H1 (cell line): ENCODE measurements around the gene CAPN8. TPM values are rescaled to one million over a fixed set of nuclear protein-coding genes. Genes with fewer than 3 reads are reported as not detected.

Experiments used
- CTCF ChIA-PET: fragments of 300-600 bp; sonication (Branson Sonifier 250); formaldehyde crosslinking; loops from one replicate; lab custom pipeline; 2021; ENCODE audit not compliant: partially characterized antibody; lab: Charles Lee
- POLR2A ChIA-PET: fragments of 300-600 bp; sonication (Branson Sonifier 250); formaldehyde crosslinking; loops from one replicate; lab custom pipeline; 2021; ENCODE audit warnings: inconsistent platforms; ENCODE audit not compliant: partially characterized antibody; lab: Charles Lee
- DNase-seq, 2 experiments: peaks; one replicate each; pipeline versions ENCODE4 v3.0.0 to v3.0.0-alpha.2; 2010 to 2022; ENCODE audit warnings: low spot score in 2 of 2, low read depth in 1 of 2, mixed read lengths in 1 of 2
- FAIRE-seq: peaks from 2 replicates; lab custom pipeline; 2011; peaks lifted over from hg19 to GRCh38; lab: Jason Lieb, UNC
- H2AFZ ChIP-seq: 2 replicates; pipeline ENCODE4 v1.8.1; 2012; ENCODE audit warnings: low read length, inconsistent platforms
- H2AK5ac ChIP-seq: 2 replicates; pipeline ENCODE4 v1.6.1; 2013; ENCODE audit warnings: low read depth, low read length
- H2BK120ac ChIP-seq: replicated peaks from 2 replicates; pipeline ENCODE3; 2013; ENCODE audit warnings: low read depth, low read length, inconsistent platforms
- H2BK12ac ChIP-seq: 2 replicates; pipeline ENCODE4 v1.6.1; 2013; ENCODE audit warnings: low read depth, low read length
- H2BK15ac ChIP-seq: 2 replicates; pipeline ENCODE4 v1.6.1; 2013; ENCODE audit warnings: low read length
- H2BK20ac ChIP-seq: 2 replicates; pipeline ENCODE4 v1.6.1; 2013; ENCODE audit warnings: low read length
- H2BK5ac ChIP-seq: 2 replicates; pipeline ENCODE4 v1.6.1; 2013; ENCODE audit warnings: low read depth, low read length
- H3K14ac ChIP-seq: 2 replicates; pipeline ENCODE4 v1.6.1; 2013; ENCODE audit warnings: inconsistent platforms; ENCODE audit not compliant: insufficient read length
- H3K18ac ChIP-seq: 2 replicates; pipeline ENCODE4 v1.6.1; 2013; ENCODE audit warnings: low read length; ENCODE audit errors: extremely low read depth
- H3K23ac ChIP-seq: 2 replicates; pipeline ENCODE4 v1.6.1; 2013; ENCODE audit warnings: inconsistent platforms; ENCODE audit not compliant: insufficient read length
- H3K23me2 ChIP-seq: 2 replicates; pipeline ENCODE4 v1.6.1; 2013; ENCODE audit warnings: low read depth, low read length
- H3K27ac ChIP-seq: 2 replicates; pipeline ENCODE4 v1.6.1; 2011; ENCODE audit warnings: low read depth, low read length, inconsistent platforms
- H3K27me3 ChIP-seq, 4 experiments: replicated peaks in 1 of 4; 1 replicate in 1 of 4; 2 replicates in 3 of 4; pipeline versions ENCODE4 v1.6.1 to v1.8.1; 2011 to 2013; ENCODE audit warnings: low read length in 3 of 4, mild to moderate bottlenecking in 3 of 4, inconsistent platforms in 2 of 4, mixed read lengths in 2 of 4, moderate library complexity in 1 of 4; ENCODE audit not compliant: control insufficient read depth in 3 of 4, insufficient read depth in 3 of 4; ENCODE audit errors: extremely low read depth in 1 of 4
- H3K36me3 ChIP-seq, 4 experiments: 2 replicates each; pipeline versions ENCODE4 v1.6.1 to v1.8.1; 2011 to 2013; ENCODE audit warnings: mild to moderate bottlenecking in 4 of 4, low read length in 3 of 4, moderate library complexity in 2 of 4, control low read depth in 1 of 4, inconsistent platforms in 1 of 4; ENCODE audit not compliant: insufficient read depth in 4 of 4, control insufficient read depth in 2 of 4
- H3K4ac ChIP-seq: replicated peaks from 2 replicates; pipeline ENCODE3; 2013; ENCODE audit warnings: low read length, low read depth, mixed read lengths, inconsistent platforms; ENCODE audit not compliant: insufficient read length
- H3K4me1 ChIP-seq, 4 experiments: replicated peaks in 1 of 4; 1 replicate in 1 of 4; 2 replicates in 3 of 4; pipeline versions ENCODE4 v1.6.1 to v1.8.1; 2011 to 2013; ENCODE audit warnings: low read length in 3 of 4, inconsistent platforms in 2 of 4, mixed read lengths in 1 of 4; ENCODE audit not compliant: insufficient read depth in 4 of 4, control insufficient read depth in 3 of 4
- H3K4me2 ChIP-seq, 2 experiments: 2 replicates each; pipeline versions ENCODE4 v1.6.1 to v1.8.1; 2011 to 2013; ENCODE audit warnings: low read depth in 2 of 2, low read length in 2 of 2, control low read depth in 1 of 2, inconsistent platforms in 1 of 2, mild to moderate bottlenecking in 1 of 2; ENCODE audit not compliant: insufficient read depth in 1 of 2
- H3K4me3 ChIP-seq, 4 experiments: fragments of 200-600, 300-600 bp in 1 of 4; sonication (generic), shearing (Covaris generic), sonication (Bioruptor Twin) in 1 of 4; 2 replicates each; pipeline versions ENCODE4 v1.5.1 to v1.8.1; 2011 to 2016; ENCODE audit warnings: low read length in 4 of 4, low read depth in 3 of 4, control low read depth in 2 of 4, inconsistent platforms in 2 of 4, mild to moderate bottlenecking in 2 of 4, mixed read lengths in 1 of 4, moderate library complexity in 1 of 4; ENCODE audit not compliant: insufficient read depth in 2 of 4; ENCODE audit errors: extremely low read depth in 1 of 4
- H3K56ac ChIP-seq: replicated peaks from 2 replicates; pipeline ENCODE3; 2013; ENCODE audit warnings: low read depth, mild to moderate bottlenecking, mixed read lengths, low read length, inconsistent platforms; ENCODE audit not compliant: insufficient read length
- H3K79me1 ChIP-seq: 2 replicates; pipeline ENCODE4 v1.6.1; 2013; ENCODE audit warnings: low read depth, low read length, control low read depth
- H3K79me2 ChIP-seq, 2 experiments: 2 replicates each; pipeline versions ENCODE4 v1.6.1 to v1.8.1; 2012 to 2013; ENCODE audit warnings: low read length in 2 of 2, mild to moderate bottlenecking in 2 of 2, inconsistent platforms in 1 of 2; ENCODE audit not compliant: insufficient read depth in 2 of 2, control insufficient read depth in 1 of 2
- H3K9ac ChIP-seq, 4 experiments: replicated peaks in 1 of 4; 1 replicate in 1 of 4; 2 replicates in 3 of 4; pipeline versions ENCODE4 v1.6.1 to v1.8.1; 2011 to 2013; ENCODE audit warnings: low read depth in 3 of 4, low read length in 3 of 4, control low read depth in 2 of 4, mild to moderate bottlenecking in 2 of 4, moderate library complexity in 2 of 4, inconsistent platforms in 1 of 4; ENCODE audit errors: extremely low read depth in 1 of 4
- H3K9me3 ChIP-seq, 2 experiments: 2 replicates each; pipeline versions ENCODE4 v1.6.1 to v1.8.1; 2012 to 2013; ENCODE audit warnings: mild to moderate bottlenecking in 2 of 2, moderate library complexity in 2 of 2, control low read depth in 1 of 2, inconsistent platforms in 1 of 2, low read depth in 1 of 2, low read length in 1 of 2, mixed read lengths in 1 of 2; ENCODE audit not compliant: insufficient read depth in 2 of 2
- H4K20me1 ChIP-seq, 2 experiments: replicated peaks in 1 of 2; 2 replicates each; pipeline versions ENCODE3 to v1.8.1; 2011 to 2013; ENCODE audit warnings: inconsistent platforms in 2 of 2, low read length in 2 of 2, mild to moderate bottlenecking in 1 of 2; ENCODE audit not compliant: insufficient read depth in 2 of 2, control insufficient read depth in 1 of 2
- H4K5ac ChIP-seq: 2 replicates; pipeline ENCODE4 v1.6.1; 2013; ENCODE audit warnings: low read length, low read depth, mixed read lengths, inconsistent platforms; ENCODE audit not compliant: insufficient read length
- H4K8ac ChIP-seq: 2 replicates; pipeline ENCODE4 v1.8.0; 2013; ENCODE audit warnings: mild to moderate bottlenecking, moderate library complexity, low read length, inconsistent platforms; ENCODE audit not compliant: insufficient read depth; ENCODE audit errors: extremely low read depth
- H4K91ac ChIP-seq: replicated peaks from 2 replicates; pipeline ENCODE3; 2013; ENCODE audit warnings: low read length, mixed read lengths, inconsistent platforms; ENCODE audit not compliant: insufficient read length
- BACH1 ChIP-seq: IDR thresholded peaks from 2 replicates; pipeline ENCODE4 v1.6.1; 2012; ENCODE audit warnings: low read length, improper control_type of control experiment
- CHD1 ChIP-seq: IDR thresholded peaks from 2 replicates; pipeline ENCODE4 v1.6.1; 2012; ENCODE audit warnings: low read depth, low read length, improper control_type of control experiment
- CTBP2 ChIP-seq: IDR thresholded peaks from 2 replicates; pipeline ENCODE4 v1.7.0; 2011; ENCODE audit warnings: borderline replicate concordance, mild to moderate bottlenecking, moderate library complexity, mixed read lengths, low read length; ENCODE audit not compliant: insufficient read depth, insufficient read length
- MAX ChIP-seq: IDR thresholded peaks from 2 replicates; pipeline ENCODE4 v1.6.1; 2012; ENCODE audit warnings: inconsistent platforms
- RFX5 ChIP-seq: IDR thresholded peaks from 2 replicates; pipeline ENCODE4 v1.6.1; 2011; ENCODE audit warnings: low read depth, low read length, improper control_type of control experiment, borderline replicate concordance
- SRF ChIP-seq: IDR thresholded peaks from 2 replicates; pipeline ENCODE4 v1.6.1; 2011; ENCODE audit warnings: mild to moderate bottlenecking, low read depth, low read length, moderate library complexity
- SUZ12 ChIP-seq: fragments of 200-600 bp; sonication (generic); IDR thresholded peaks from 2 replicates; pipeline ENCODE4 v1.6.1; 2012; ENCODE audit warnings: mild to moderate bottlenecking, inconsistent platforms, low read length, moderate library complexity, mixed read lengths
- TBP ChIP-seq: IDR thresholded peaks from 2 replicates; pipeline ENCODE4 v1.6.1; 2011; ENCODE audit warnings: low read depth, low read length, improper control_type of control experiment
- YY1 ChIP-seq: IDR thresholded peaks from 2 replicates; pipeline ENCODE4 v1.6.1; 2011; ENCODE audit warnings: low read depth, mild to moderate bottlenecking, low read length
- WGBS, 2 experiments: shearing (Covaris generic) in 1 of 2; methylation state at CpG; one replicate each; pipeline versions ENCODE4 v1.1.6 to v1.1.7; 2013 to 2015; ENCODE audit warnings: low lambda C conversion rate in 2 of 2, mixed read lengths in 2 of 2, inconsistent platforms in 1 of 2, low coverage in 1 of 2, missing lambda C conversion rate in 1 of 2; ENCODE audit not compliant: insufficient replicate concordance in 2 of 2, insufficient coverage in 1 of 2, insufficient read length in 1 of 2; ENCODE audit errors: extremely low coverage in 1 of 2, missing lambda C conversion rate in 1 of 2; 5-methylcytosine and 5-hydroxymethylcytosine counted together
- polyA plus RNA-seq, 7 experiments: library from polyadenylated mRNA; depleted of rRNA in 3 of 7; stranded (reverse) in 5 of 7; unstranded in 2 of 7; fragments of >200 nt in 5 of 7; fragments of 200-250 nt in 2 of 7; gene quantifications; 1 replicate in 5 of 7; 2 replicates in 1 of 7; 4 replicates in 1 of 7; pipeline versions ENCODE4 v1.2.1 to v1.2.3, GENCODE V29; 2011 to 2013; ENCODE audit warnings: missing spikeins in 2 of 7, mixed read lengths in 2 of 7
- total RNA-seq: library from RNA; stranded (reverse); fragmentation: NEBNext Ultra II Directional; extraction: Animal tissue kit (Norgen Biotek cat#: 25700); gene quantifications from 2 replicates; pipeline ENCODE4 v1.2.1, GENCODE V29; 2021

Gene CAPN8
- total and polyA plus RNA-seq, 2 of the 8 experiments (the other 6 are each of a cell fraction or from before 2014, with no cell fraction given), result 0.20 to 0.26 TPM

- Histone ChIP-seq H3K36me3 (no peaks in the 10 kb centered on the region), H2BK120ac (no peak overlapping the region), H3K18ac (no peak overlapping the region), H3K23me2 (peaks cover 8% of the 10 kb centered on the region; the same call in 1 of the 2 replicates), H2AK5ac (no peak overlapping the region), H3K14ac (no peak overlapping the region), H3K4ac (no peak overlapping the region), H3K56ac (no peak overlapping the region), H2AFZ (no peak overlapping the region), H3K4me1 (peaks cover 4 to 22% (median 15%) of the 10 kb centered on the region in 4 experiments; a peak in 6 of 7 replicates), H3K79me2 (no peaks in the 10 kb centered on the region), H4K8ac (no peak overlapping the region), H2BK12ac (no peak overlapping the region), H2BK20ac (no peak overlapping the region), H3K27ac (no peak overlapping the region), H3K79me1 (no peaks in the 10 kb centered on the region), H3K9me3 (no peaks in the 10 kb centered on the region), H3K23ac (no peak overlapping the region), H4K91ac (no peak overlapping the region), H2BK5ac (no peak overlapping the region), H4K5ac (no peak overlapping the region), H3K4me3 (no peak overlapping the region), H3K4me2 (no peak overlapping the region), H3K27me3 (peaks cover 0 to 65% (median 52%) of the 10 kb centered on the region in 4 experiments; a peak in 6 of 7 replicates), H3K9ac (no peak overlapping the region), H2BK15ac (no peak overlapping the region), H4K20me1 (peaks cover 0 to 2% of the 10 kb centered on the region in 2 experiments)
- ChIA-PET POLR2A (no interaction called here), CTCF (interaction anchor here (1.3 to 5.2 kb wide), 2 partner anchors 19 to 36 kb away, joined by 3 to 50 read pairs; no protein-coding TSS in a partner anchor)
- DNase-seq (no peak), FAIRE-seq (no peak)
- TF ChIP-seq SUZ12 (no peak), RFX5 (no peak), SRF (no peak), MAX (no peak), CHD1 (no peak), TBP (no peak), BACH1 (no peak), CTBP2 (no peak), YY1 (no peak)
- 86% methylated on average over 2 of the region's 2 CpGs; no CpG with 5 or more reads in 1 of the 2 experiments for WGBS, 2 experiments
Observed at GRCh38 chr1:223714421-223714724, 48.9 kb upstream of the CAPN8 start.
